SIG-M5 (cell line): ENCODE results near the gene TAGLN3.

ENCODE experiments used
- DNase-seq: peaks from one replicate; lab custom pipeline; 2025; lab: John Stamatoyannopoulos, UW

The TAGLN3 gene

GRCh38 chr3:111978583-111979433 is 19.9 kb upstream of the TAGLN3 start, which contains the start of gene ABHD10:
Gene ABHD10, plus strand, starts transcription at chr3:111979026. Its CDS starts 36 bp downstream, at chr3:111979062.
- peak; percentile 79 for DNase-seq

GRCh38 chr3:111979434-111980038 is 19.2 kb upstream of the TAGLN3 start:
- peak; percentile 36 for DNase-seq

- no peak for DNase-seq
These were observed 17.8 kb upstream of the TAGLN3 start for GRCh38 chr3:111980716-111981456.

- DNase-seq = no peak
These were observed 17.3 kb upstream of the TAGLN3 start for GRCh38 chr3:111981457-111981763.

GRCh38 chr3:111984636-111985298 is 14.0 kb upstream of the TAGLN3 start:
- no peak for DNase-seq

- no peak for DNase-seq
These were observed 11.9 kb upstream of the TAGLN3 start for GRCh38 chr3:111986800-111987199.

GRCh38 chr3:111989061-111989678 is 9.6 kb upstream of the TAGLN3 start:
- no peak for DNase-seq

GRCh38 chr3:111993038-111993437 is 5.7 kb upstream of the TAGLN3 start:
- DNase-seq = no peak

- no peak for DNase-seq
These were observed 982 bp downstream of the TAGLN3 start for GRCh38 chr3:111999484-112000324.

GRCh38 chr3:112000367-112000771 is 1.6 kb downstream of the TAGLN3 start:
- DNase-seq = no peak

GRCh38 chr3:112000966-112001365 is 2.2 kb downstream of the TAGLN3 start:
- no peak for DNase-seq

- no peak for DNase-seq
These were observed 2.8 kb downstream of the TAGLN3 start for GRCh38 chr3:112001526-112001925.

GRCh38 chr3:112002096-112002971 is 3.6 kb downstream of the TAGLN3 start:
- DNase-seq = no peak

- DNase-seq = no peak
These were observed 4.8 kb downstream of the TAGLN3 start for GRCh38 chr3:112003321-112004080.

GRCh38 chr3:112004187-112004586 is 5.5 kb downstream of the TAGLN3 start:
- no peak for DNase-seq

- no peak for DNase-seq
These were observed 5.9 kb downstream of the TAGLN3 start for GRCh38 chr3:112004669-112005068.

GRCh38 chr3:112005091-112005672 is 6.5 kb downstream of the TAGLN3 start:
- DNase-seq = no peak

- DNase-seq = no peak
These were observed 8.9 kb downstream of the TAGLN3 start for GRCh38 chr3:112007633-112008032.

GRCh38 chr3:112009670-112010069 is 10.9 kb downstream of the TAGLN3 start:
- DNase-seq = no peak
